Fibroblast of lung (primary cell): Measurements from ENCODE around the gene TNFAIP2. TPM values are rescaled to one million over a fixed set of nuclear protein-coding genes. Genes with fewer than 3 reads are reported as not detected.

ENCODE experiments used
- DNase-seq, 2 donors: peaks; one replicate each; pipeline versions ENCODE4 v3.0.0 to v3.0.0-alpha.2; 2010; ENCODE audit warnings: low read depth in 2 of 2
- H2AFZ ChIP-seq: 2 replicates; pipeline ENCODE4 v1.5.1; 2012; ENCODE audit warnings: low read length, control low read depth, inconsistent platforms
- H3K27ac ChIP-seq: 2 replicates; pipeline ENCODE4 v1.5.1; 2011; ENCODE audit warnings: low read length, control low read depth; ENCODE audit not compliant: insufficient read depth
- H3K27me3 ChIP-seq: 2 replicates; pipeline ENCODE4 v1.5.1; 2011; ENCODE audit warnings: mild to moderate bottlenecking, low read length; ENCODE audit not compliant: control insufficient read depth, insufficient read depth
- H3K36me3 ChIP-seq: 2 replicates; pipeline ENCODE4 v1.5.1; 2011; ENCODE audit warnings: low read length; ENCODE audit not compliant: control insufficient read depth, insufficient read depth
- H3K4me1 ChIP-seq: 2 replicates; pipeline ENCODE4 v1.5.1; 2011; ENCODE audit warnings: low read length; ENCODE audit not compliant: control insufficient read depth, insufficient read depth; ENCODE audit errors: extremely low read depth
- H3K4me2 ChIP-seq: 2 replicates; pipeline ENCODE4 v1.5.1; 2011; ENCODE audit warnings: low read length, control low read depth; ENCODE audit not compliant: insufficient read depth; ENCODE audit errors: extremely low read depth
- H3K4me3 ChIP-seq, 4 experiments: fragments of 200-600 bp in 1 of 4; sonication (generic) in 1 of 4; replicated peaks in 1 of 4; 2 replicates each; pipeline ENCODE4 v1.5.1; 2011 to 2016; ENCODE audit warnings: low read length in 4 of 4, low read depth in 3 of 4, mild to moderate bottlenecking in 3 of 4, control low read depth in 2 of 4, inconsistent platforms in 1 of 4, mixed read lengths in 1 of 4; ENCODE audit not compliant: insufficient read depth in 1 of 4; ENCODE audit errors: control extremely low read depth in 1 of 4
- H3K79me2 ChIP-seq: 2 replicates; pipeline ENCODE4 v1.5.1; 2012; ENCODE audit warnings: mild to moderate bottlenecking, low read length, inconsistent platforms; ENCODE audit not compliant: control insufficient read depth, insufficient read depth
- H3K9ac ChIP-seq: 2 replicates; pipeline ENCODE4 v1.5.1; 2011; ENCODE audit warnings: mild to moderate bottlenecking, low read length, control low read depth; ENCODE audit not compliant: insufficient read depth
- H3K9me3 ChIP-seq: 2 replicates; pipeline ENCODE4 v1.5.1; 2012; ENCODE audit warnings: low read depth, low read length; ENCODE audit not compliant: control insufficient read depth, insufficient read depth
- H4K20me1 ChIP-seq: 2 replicates; pipeline ENCODE4 v1.5.1; 2011; ENCODE audit warnings: low read length; ENCODE audit not compliant: control insufficient read depth, insufficient read depth; ENCODE audit errors: extremely low read depth
- CTCF ChIP-seq, 2 donors: IDR thresholded peaks in 1 of 2; conservative IDR thresholded peaks in 1 of 2; 1 replicate in 1 of 2; 2 replicates in 1 of 2; pipeline ENCODE4 v1.5.1; 2011 to 2012; ENCODE audit warnings: low read length in 2 of 2, control low read depth in 1 of 2, inconsistent platforms in 1 of 2, low read depth in 1 of 2, mild to moderate bottlenecking in 1 of 2
- EZH2 ChIP-seq: IDR thresholded peaks from 2 replicates; pipeline ENCODE4 v1.5.1; 2012; ENCODE audit warnings: low read length, control low read depth, mild to moderate bottlenecking; ENCODE audit errors: missing control alignments
- polyA plus RNA-seq, 2 donors: library from polyadenylated mRNA; depleted of rRNA in 1 of 2; stranded (reverse) in 1 of 2; unstranded in 1 of 2; fragments of >200 nt; gene quantifications; 2 replicates each; pipeline ENCODE4 v1.2.1, GENCODE V29; 2011 to 2012; ENCODE audit warnings: missing spikeins in 1 of 2
- total RNA-seq: library from RNA; depleted of rRNA; stranded (reverse); fragments of >200 nt; gene quantifications from 2 replicates; pipeline ENCODE4 v1.2.1, GENCODE V29; 2014

TNFAIP2 gene
- total and polyA plus RNA-seq, 2 donors (not counting 1 experiment from before 2014, with no cell fraction given), result 71.5 to 139 TPM

GRCh38 chr14:103078420-103078749, 44.9 kb upstream of the TNFAIP2 start:
- Histone ChIP-seq H3K79me2 (no peaks in the 10 kb centered on the region), H3K9ac (no peak overlapping the region), H3K27me3 (peaks cover 3% of the 10 kb centered on the region), H3K27ac (no peak overlapping the region), H3K9me3 (no peaks in the 10 kb centered on the region), H3K4me1 (peaks cover 4% of the 10 kb centered on the region), H4K20me1 (no peaks in the 10 kb centered on the region), H3K4me3 (no peak overlapping the region), H2AFZ (no peak overlapping the region), H3K4me2 (no peak overlapping the region), H3K36me3 (no peaks in the 10 kb centered on the region)
- no peak for TF ChIP-seq EZH2
- peak; percentile 84 to 85 for TF ChIP-seq CTCF (conservative IDR thresholded peaks at IDR 0.05 in 1 of 2, IDR thresholded peaks at IDR 0.05 in 1 of 2; ENCODE audit: low read depth in 1 of 2, low read length in 2 of 2)
- peak; percentile 64 to 79 for DNase-seq

- no peak overlapping the region for H3K4me2 ChIP-seq
- H3K9ac ChIP-seq, result no peak overlapping the region
- no peak overlapping the region for H3K4me3 ChIP-seq
- no peaks in the 10 kb centered on the region for H3K9me3 ChIP-seq
- peaks cover 4% of the 10 kb centered on the region for H3K4me1 ChIP-seq
- TF ChIP-seq EZH2 (no peak), CTCF (conservative IDR thresholded peaks at IDR 0.05 in 1 of 2, IDR thresholded peaks at IDR 0.05 in 1 of 2; ENCODE audit: low read depth in 1 of 2, low read length in 2 of 2) (no peak)
- H3K27ac ChIP-seq, result no peak overlapping the region
- H3K36me3 ChIP-seq, result no peaks in the 10 kb centered on the region
- no peaks in the 10 kb centered on the region for H4K20me1 ChIP-seq
- no peak overlapping the region for H2AFZ ChIP-seq
- peaks cover 3% of the 10 kb centered on the region for H3K27me3 ChIP-seq
- no peak for DNase-seq
- no peaks in the 10 kb centered on the region for H3K79me2 ChIP-seq
Measured at GRCh38 chr14:103078860-103079587, 44.2 kb upstream of the TNFAIP2 start.

GRCh38 chr14:103081951-103082350, 41.3 kb upstream of the TNFAIP2 start:
- TF ChIP-seq EZH2 (no peak), CTCF (conservative IDR thresholded peaks at IDR 0.05 in 1 of 2, IDR thresholded peaks at IDR 0.05 in 1 of 2; ENCODE audit: low read depth in 1 of 2, low read length in 2 of 2) (no peak)
- H3K4me3 ChIP-seq, result no peak overlapping the region
- H3K4me1 ChIP-seq, result no peaks in the 10 kb centered on the region
- no peaks in the 10 kb centered on the region for H4K20me1 ChIP-seq
- no peak overlapping the region for H2AFZ ChIP-seq
- no peak for DNase-seq
- no peak overlapping the region for H3K9ac ChIP-seq
- peaks cover 13% of the 10 kb centered on the region for H3K27me3 ChIP-seq
- H3K79me2 ChIP-seq, result no peaks in the 10 kb centered on the region
- H3K27ac ChIP-seq, result no peak overlapping the region
- no peaks in the 10 kb centered on the region for H3K9me3 ChIP-seq
- no peaks in the 10 kb centered on the region for H3K36me3 ChIP-seq
- no peak overlapping the region for H3K4me2 ChIP-seq
